ENCODE data around the gene SLC26A9.

Gene SLC26A9

DNA sequence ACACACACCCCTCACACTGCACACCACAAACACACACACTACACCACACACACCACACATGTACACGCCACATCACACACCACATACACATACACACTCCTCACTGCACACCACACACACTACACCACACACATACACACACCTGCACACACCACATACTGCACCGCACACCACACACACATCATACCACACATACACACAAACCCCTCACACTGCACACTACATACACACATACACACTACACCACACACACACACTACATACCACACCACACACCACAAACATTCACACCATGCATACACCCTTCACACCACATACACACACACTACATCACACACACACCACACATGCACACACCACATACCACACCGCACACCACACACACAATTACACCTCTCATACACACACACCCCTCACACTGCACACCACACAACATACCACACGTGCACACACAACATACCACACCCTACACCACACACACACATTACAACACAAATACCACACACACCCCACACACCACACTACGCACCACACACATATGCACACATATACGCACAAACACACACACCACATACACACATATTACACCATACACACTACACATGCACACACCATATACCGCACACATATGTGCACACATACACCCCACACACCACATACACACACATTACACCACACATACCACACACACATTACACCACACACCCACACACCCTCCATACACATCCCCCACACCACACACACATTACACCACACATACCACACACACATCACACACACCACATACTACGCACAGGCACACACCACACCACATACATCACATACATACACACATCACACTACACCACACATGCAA is 30.3 kb upstream of the SLC26A9 start:
- no peak for DNase-seq

GRCh38 chr1:205972491-205973168 is 29.4 kb upstream of the SLC26A9 start:
- DNase-seq, result no peak

GRCh38 chr1:205972081-205972480 is 28.8 kb upstream of the SLC26A9 start:
- DNase-seq, result no peak

DNA sequence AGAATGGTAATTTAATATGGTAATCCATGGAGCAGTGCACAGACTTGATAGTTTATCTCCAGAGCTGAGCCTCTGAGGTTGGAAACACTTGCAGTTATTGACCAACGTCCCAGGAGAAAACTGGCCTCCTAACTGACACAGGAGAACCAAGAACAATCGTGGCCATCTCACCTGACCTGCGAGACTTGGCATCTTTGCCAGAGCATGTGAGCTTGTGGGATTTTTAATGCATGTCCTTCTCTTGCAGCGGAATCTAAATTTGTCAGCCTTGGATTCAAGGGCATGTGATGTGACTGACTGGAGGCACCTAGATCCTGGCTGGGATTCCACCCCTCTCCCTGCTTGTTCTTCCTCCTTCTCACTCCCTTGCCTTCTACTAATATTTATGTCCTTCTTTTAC is 27.8 kb upstream of the SLC26A9 start:
- no peak for DNase-seq

GRCh38 chr1:205970486-205970885 is 27.2 kb upstream of the SLC26A9 start:
- no peak for DNase-seq

GRCh38 chr1:205969229-205969628 is 26.0 kb upstream of the SLC26A9 start:
- no peak for DNase-seq

GRCh38 chr1:205967554-205968335 is 24.5 kb upstream of the SLC26A9 start:
- no peak for DNase-seq

- no peak for DNase-seq
Measured at GRCh38 chr1:205965036-205965884, 22.0 kb upstream of the SLC26A9 start.

- no peak for DNase-seq
Measured at GRCh38 chr1:205963352-205964155, 20.3 kb upstream of the SLC26A9 start.

GRCh38 chr1:205962821-205963221 is 19.6 kb upstream of the SLC26A9 start:
- no peak for DNase-seq

DNA sequence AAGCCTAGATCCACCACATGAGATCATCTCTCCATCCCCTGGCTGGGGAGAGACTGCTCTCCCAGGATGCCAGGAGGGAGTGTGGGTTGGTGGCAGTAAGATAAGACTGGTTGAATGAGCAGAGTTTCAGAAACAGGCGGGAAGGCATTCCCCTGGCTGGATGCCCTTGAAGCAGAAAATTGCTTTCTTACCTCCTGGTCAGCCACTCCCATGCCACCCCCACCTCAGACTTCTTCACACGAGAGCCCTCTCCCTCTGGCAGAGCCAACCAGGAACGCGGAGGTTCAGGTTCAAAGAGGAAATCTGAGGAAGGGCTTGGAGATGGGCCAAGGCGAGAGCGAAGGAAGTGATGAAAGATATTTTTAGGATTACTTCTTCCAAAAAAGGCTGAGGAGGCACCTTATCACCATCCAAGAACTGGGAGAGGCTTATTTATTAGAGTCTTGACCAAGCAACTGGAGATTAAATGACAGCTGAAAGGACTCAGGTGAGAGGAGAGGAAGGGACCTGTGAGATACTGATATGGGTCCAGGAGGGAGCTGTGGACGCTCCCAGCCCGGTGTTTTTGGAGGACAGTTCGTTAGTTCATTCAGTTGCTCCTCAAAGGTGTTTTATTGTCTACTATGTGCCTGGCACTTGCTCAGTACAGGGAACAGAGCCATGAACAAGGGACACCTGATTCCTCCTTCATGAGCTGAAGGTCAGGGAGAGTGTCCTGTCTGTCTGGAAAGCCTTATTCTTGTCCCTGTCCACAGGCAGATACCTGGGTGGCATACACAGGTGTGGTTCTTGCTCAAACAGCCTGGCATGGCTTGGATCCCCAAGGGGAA is 18.9 kb upstream of the SLC26A9 start:
- DNase-seq, result no peak

- DNase-seq, result no peak
Measured at GRCh38 chr1:205961405-205961804, 18.1 kb upstream of the SLC26A9 start.

DNA sequence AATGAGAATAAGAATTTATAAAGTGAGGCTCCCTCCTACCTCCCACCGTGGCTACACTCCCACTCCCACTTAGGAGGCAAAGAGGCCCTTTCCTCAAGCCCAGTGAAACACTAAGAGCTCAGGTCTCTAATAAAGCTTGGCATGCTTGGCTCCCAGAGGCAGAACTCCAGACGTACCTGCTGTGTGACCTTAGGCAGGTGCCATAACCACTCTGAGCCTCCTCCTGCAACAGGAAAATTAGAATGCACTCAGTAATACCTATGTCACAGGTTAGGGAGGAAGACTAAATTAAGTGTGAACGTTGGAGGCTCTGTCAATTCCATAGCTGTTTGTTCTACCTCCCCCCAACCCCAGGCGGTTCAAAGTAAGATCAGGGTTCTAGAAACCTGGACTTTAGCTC is 16.5 kb upstream of the SLC26A9 start:
- DNase-seq, result no peak

DNA sequence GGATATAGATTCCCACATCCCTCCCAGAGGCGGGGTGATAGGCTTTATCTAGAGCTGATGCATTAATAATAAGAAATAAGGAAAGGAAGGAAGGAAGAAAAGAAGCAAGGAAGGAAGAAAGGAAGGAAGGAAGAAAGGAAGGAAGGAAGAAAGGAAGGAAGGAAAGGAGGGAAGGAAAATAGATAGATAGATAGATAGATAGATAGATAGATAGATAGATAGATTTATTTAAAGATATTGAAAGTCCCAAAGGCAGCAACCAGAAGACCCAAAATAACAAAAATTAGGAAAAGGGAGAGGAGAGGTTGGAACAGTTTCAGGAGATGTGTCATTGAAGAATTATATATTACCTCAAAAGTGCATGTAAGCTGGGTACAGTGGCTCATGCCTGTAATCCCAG is 12.2 kb upstream of the SLC26A9 start:
- no peak for DNase-seq

GRCh38 chr1:205954819-205955404 is 11.7 kb upstream of the SLC26A9 start:
- no peak for DNase-seq

DNA sequence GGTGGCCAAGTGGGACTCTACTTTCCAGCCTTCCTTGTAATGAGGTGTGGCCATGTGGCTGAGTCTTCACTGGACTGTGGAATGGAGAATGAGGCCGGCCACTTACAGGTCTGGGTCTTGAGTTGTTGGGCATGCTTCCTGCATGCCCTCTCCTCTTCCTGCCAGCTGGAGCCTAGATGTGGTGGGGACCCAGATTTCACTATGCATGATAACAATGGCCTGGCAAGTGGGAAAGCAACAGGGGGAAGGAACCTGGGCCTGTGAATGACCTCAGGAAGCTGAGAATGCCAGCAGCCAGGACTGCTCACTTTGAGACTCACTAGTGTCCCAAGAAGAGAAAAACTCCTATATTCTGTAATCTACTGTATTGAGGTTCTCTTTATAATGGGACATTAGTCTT is 8.5 kb upstream of the SLC26A9 start:
- DNase-seq, result no peak

DNA sequence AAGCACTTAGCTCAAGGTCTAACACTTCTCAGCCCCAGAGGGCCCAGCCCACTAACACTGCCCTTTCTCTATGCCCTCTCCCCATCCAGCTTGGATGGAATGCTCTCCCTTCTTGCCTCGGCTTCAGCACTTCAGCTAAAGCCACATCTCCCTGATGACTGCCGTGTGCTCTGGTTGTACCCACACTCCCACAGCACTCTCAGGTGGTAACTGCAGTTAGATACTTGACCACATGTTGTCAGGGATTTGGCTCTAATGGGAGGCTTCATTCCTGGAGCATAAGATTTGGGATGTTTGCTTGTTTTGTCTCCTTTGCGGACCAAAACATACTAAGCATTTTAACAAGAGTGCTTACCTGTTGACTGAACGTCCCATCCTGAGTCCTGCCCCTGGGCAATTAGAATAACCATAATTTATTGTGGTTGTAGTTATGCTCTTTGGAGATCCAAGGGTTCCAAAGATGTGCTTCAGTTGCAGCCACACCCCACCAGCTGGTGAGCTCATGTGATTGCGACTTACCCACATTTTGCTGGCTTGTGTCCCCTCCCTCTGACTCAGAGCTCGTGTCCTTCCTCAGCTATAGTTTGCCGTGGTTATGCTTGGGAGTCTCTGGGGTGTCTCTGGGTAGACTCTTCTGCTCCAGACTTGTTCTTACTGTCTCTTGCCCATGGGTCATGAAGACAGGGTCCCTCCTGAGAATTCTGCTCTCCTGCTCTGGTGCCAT is 7.7 kb upstream of the SLC26A9 start:
- DNase-seq, result no peak

DNA sequence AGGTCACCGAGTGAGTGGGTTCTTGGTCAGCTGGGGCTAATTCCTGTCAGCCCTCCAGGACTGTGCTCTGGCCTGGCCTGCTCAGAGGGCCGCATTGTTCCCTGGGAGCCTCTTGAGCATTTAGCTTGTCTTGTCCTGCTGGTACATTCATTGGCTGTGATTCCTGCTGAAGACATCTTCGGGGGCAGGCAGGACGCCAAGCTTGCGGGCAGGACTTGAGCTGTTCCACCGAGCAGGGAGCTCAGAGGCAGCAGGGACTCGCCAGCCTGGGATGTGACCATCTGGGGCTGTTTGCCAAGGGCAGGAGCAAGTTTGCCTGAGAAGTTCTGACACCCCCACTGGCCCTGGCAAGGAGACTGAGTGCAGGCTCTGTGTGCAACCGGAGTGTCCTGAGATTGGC is 7.0 kb upstream of the SLC26A9 start:
- no peak for DNase-seq

DNA sequence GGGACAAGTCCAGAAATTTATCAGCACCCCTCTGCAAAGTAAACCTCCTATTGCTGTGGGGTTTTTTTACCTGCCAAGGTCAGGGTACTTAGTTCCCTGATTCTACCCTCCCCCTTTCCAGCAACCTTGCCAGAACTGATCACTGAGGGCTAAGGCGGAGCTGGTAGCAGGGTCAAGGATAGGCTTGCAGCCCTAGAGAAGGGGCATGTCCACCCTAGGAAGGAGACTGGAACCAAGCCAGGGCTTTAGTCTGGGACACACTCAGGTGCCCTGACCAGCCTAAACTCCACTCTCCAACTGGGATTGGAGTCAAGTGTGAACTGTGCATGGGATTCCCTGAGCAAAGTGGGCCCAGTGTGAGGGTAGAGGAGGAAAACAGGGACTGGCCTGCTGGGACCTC is 6.5 kb upstream of the SLC26A9 start:
- DNase-seq, result no peak

- DNase-seq, result no peak
Measured at GRCh38 chr1:205948886-205949285, 5.6 kb upstream of the SLC26A9 start.

Measured in SW 1271 (cell line).